NCI-H1105 treated with DMSO at 0.1 percent for 48 hours (cell line): ENCODE data around the gene SOX21.
"Not testable (repeated sequence)": the region's sequence is repeated elsewhere in the genome, so short reads cannot be mapped to it uniquely, and the experiment has no call there.

ENCODE experiments used
- DNase-seq: peaks from one replicate; lab custom pipeline; 2025; lab: John Stamatoyannopoulos, UW

The SOX21 gene

DNA sequence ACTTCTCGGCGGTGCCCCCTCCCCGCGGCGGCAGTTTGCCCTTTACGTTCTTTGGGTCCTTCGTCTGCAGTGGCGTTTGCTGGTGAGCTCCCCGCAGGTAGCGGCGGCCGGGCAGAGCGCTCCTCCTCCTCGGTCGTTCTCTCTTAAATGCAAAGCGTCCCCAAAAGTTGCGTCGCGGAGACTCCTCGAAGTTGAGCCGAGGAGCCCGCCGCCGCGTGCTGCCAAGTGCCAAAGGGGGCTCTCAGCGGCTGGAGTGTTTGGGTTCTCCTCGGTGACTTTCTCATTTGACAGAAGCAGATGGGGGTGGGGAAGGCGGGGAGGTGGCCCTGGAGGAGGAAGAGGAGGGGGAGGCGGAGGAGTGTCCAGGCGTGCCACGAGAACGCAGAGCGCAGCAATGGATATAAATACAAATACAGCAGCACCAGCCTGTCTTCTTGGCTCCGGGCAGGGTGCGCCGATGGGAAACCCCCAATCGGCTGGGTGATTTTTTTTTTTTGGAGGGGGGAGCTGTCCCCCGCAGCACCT lies at the start of gene SOX21:
Gene SOX21, minus strand, starts transcription at position 259 of the 525 bp plus-strand sequence. CDS start 496 bp downstream, outside the sequence.
- DNase-seq = no peak

GRCh38 chr13:94761407-94761806 lies 49.1 kb upstream of the SOX21 start:
- no peak for DNase-seq

GRCh38 chr13:94759120-94759728 lies 46.9 kb upstream of the SOX21 start:
- DNase-seq = no peak

DNA sequence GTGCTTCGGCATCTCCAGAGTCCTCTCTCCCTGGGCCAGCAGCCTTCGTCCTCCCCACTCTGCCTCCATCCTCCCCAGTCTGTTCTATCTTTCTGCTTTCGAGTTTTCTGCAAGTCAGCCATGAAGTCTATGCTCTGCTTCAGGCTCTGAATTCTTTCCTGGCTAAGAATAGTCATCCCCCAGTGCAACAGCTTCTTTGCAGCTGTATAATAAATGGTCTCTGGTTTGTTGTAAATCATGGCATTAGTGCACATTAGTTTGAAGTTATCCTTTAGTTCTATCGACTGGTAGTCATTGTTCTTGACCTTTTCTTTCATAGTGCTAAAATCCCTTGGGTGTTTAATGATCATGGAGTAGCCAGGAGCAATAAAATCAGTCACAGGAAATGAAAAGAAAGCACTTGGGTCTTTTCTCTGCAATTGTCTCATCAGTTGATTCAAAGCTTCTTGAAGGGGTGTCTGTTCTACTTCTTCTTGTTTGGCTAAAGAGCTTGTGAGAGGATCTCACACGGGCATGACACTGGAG lies 46.2 kb upstream of the SOX21 start:
- DNase-seq = no peak

DNA sequence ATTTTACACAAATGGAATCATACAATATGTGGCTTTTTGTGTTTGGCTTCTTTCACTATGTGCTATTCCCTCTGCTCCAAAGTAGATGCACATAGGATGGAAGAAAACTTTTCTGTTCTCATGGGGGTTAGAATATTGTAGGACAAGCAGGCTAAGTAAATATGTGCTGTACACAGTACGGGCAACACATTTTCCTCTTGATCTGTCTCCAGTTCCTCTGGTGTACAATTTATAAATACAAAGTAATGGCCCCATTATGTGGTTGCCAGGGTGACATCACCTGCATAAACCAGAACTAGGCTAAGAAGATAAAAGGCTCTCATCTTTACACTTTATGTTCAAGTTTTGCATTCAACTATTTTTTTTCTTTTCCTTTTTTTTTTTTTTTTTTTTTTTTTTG lies 41.0 kb upstream of the SOX21 start:
- no peak for DNase-seq

DNA sequence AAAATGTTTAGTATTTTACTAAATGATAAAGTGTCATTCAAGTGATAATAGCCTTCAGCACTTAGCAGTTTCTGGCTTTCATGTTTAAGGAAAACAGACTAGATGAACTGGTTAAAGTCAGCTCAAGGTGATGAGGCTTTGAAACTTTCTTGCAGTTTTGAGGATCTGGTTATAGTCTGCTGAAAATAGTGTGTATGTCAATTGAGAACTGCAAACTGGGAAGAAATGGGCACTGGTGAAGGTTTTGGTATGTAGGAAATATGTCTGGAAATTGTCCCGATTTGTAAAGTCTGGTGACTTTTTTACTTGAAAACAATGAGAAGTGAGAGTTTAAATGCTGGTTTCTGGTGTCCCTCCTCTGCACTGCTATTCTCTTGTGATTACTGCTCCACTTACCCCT lies 36.8 kb upstream of the SOX21 start:
- DNase-seq = no peak

DNA sequence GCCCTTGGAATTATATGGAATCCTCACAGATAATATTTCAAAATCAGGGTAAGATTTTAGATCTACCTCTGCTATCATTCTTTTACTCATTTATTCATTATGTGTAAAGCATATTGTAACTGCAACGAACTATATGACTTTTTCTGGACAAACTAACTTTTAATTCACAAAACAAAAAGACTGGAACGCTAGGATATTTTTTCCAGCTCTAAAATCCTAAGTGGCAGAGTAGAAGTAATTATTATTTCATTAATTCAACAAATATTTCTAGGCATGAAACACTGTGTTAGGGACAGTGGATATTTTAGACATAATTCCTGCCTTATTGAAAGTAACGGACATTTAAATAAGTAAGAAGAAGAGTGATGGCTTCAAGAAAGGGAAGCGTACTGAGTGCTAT lies 26.9 kb upstream of the SOX21 start:
- no peak for DNase-seq

GRCh38 chr13:94731028-94731427 lies 18.7 kb upstream of the SOX21 start:
- no peak for DNase-seq

DNA sequence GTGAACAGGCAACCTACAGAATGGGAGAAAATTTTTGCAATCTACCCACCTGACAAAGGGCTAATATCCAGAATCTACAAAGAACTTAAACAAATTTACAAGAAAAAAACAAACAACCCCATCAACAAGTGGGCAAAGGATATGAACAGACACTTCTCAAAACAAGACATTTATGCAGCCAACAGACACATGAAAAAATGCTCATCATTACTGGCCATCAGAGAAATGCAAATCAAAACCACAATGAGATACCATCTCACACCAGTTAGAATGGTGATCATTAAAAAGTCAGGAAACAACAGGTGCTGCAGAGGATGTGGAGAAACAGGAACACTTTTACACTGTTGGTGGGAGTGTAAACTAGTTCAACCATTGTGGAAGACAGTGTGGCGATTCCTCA lies 17.6 kb upstream of the SOX21 start:
- not testable (repeated sequence) for DNase-seq

GRCh38 chr13:94726425-94726824 lies 14.1 kb upstream of the SOX21 start:
- no peak for DNase-seq

GRCh38 chr13:94722609-94723345 lies 10.4 kb upstream of the SOX21 start:
- no peak for DNase-seq

DNA sequence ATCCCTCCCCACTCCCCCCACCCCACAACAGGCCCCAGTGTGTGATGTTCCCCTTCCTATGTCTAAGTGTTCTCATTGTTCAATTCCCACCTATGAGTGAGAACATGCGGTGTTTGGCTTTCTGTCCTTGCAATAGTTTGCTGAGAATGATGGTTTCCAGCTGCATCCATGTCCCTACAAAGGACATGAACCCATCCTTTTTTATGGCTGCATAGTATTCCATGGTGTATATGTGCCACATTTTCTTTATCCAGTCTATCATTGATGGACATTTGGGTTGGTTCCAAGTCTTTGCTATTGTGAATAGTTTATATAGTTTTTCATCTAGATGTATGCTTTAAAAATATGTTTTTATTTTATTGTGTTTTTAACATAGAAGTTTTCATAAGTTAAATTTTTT lies 6.4 kb upstream of the SOX21 start:
- DNase-seq = not testable (repeated sequence)

DNA sequence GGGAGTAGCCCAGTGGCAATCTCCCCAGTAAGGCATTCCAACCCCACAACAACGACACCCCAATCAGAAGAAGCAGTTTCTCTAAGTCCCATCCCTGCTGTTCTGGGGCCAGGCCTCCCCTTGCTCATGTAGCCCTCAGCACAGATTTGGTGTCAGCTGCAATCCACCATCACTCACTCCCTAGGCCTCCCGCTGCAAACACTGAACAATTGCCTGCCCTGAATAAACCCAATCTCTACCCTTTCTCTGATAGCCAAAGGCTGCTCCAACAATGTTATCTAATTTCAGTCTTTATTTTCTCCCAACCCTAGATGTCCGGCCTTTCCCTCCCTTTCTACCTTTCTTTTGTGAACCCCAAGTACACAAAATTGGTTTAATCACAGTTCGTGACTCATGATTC lies 5.6 kb upstream of the SOX21 start:
- DNase-seq = no peak

DNA sequence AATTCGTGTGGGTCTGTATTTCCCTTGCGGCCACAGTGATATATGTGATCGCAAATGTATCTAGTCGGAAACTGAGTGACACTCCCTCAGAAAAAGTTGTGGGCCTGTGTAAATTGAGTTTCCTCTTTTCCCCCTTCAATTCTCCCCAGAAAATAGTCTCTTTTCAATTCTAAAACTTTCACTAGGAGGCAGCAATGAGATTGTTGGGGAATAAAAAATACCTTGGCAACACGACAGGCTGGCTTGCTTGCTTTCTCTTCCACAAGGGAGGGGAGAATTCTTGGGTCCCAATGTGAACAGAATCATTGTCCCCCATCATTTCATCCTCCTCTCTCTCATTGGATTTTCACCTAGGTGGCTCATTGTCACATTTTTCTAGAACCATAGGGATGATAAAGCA lies 3.7 kb upstream of the SOX21 start:
- no peak for DNase-seq

- no peak for DNase-seq
Measured at GRCh38 chr13:94713561-94714182, 1.3 kb upstream of the SOX21 start.

GRCh38 chr13:94712812-94713560 lies 641 bp upstream of the SOX21 start:
- peak; percentile 34 for DNase-seq

DNA sequence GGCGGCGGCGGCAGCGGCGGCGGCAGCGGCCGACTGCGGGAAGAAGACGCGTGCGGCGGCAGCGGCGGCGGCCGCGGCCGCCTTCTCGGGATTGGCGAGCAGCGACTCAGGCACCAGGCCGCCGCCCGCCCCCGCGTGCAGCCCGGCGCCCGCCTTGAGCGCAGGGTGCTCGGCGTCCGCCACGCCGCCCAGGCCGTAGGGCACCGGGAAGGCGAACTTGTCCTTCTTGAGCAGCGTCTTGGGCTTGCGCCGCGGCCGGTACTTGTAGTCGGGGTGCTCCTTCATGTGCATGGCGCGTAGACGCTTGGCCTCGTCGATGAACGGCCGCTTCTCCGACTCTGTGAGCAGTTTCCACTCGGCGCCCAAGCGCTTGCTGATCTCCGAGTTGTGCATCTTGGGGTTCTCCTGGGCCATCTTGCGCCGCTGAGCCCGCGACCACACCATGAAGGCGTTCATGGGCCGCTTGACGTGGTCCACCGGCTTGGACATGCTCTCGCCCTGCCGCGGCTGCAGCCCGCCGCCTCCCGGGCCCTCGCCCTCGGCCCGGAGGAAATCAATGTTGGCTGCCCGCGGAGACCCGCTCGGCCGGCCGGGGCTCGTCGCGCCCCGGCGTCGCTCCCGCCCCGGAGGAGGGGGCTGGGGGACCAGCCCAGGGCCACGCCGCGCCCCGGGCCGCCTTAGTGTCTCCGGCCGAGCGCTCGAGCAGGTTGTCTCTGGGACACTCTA lies 621 bp downstream of the SOX21 start:
- no peak for DNase-seq

DNA sequence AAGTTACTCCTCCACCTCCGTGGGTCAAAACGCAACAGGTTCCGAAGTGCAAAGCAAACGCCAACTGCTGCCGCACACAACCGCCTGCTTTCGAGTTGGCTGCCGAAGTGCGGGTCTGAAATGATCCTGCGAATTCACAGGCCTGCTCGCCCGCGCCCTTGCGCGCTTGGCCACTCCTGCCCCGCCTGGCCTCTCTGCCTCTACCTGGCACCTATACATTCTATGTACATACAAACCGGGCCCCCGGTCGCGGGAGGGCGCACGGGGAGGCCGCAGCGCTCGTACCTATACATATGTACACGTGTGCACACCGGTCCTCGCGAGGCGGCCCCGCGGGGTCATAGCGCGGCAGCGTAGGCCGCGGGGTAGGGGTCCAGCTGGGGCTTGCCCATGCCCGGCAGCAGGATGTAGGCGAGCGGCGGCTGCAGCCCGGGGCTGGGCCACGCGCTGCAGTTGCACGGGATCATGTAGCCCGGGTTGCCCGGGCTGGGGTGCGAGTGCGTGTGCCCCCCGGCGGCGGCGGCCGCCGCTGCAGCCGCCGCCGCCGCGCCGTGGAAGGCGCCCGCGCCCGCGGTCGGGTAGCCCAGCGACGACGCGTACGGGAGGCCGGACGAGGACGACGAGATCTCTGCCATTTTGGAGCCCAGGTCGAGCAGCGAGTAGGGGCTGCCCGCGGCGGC lies 1.3 kb downstream of the SOX21 start:
- DNase-seq = peak; percentile 36

GRCh38 chr13:94710065-94710781 lies 2.1 kb downstream of the SOX21 start:
- DNase-seq = peak; percentile 35
